GM12875 (cell line): Measurements from ENCODE around the gene ITGAX.
"Not testable (repeated sequence)": the region's sequence is repeated elsewhere in the genome, so short reads cannot be mapped to it uniquely, and the experiment has no call there.

ENCODE experiments used
- H3K4me3 ChIP-seq: one replicate; pipeline ENCODE4 v1.5.1; 2011; ENCODE audit warnings: low read depth, low read length, control low read depth
- CTCF ChIP-seq: IDR thresholded peaks from 2 replicates; pipeline ENCODE4 v1.5.1; 2011; ENCODE audit warnings: low read depth, mild to moderate bottlenecking, control low read depth, inconsistent platforms, low read length, moderate library complexity, borderline replicate concordance; ENCODE audit not compliant: insufficient read depth

ITGAX gene

DNA sequence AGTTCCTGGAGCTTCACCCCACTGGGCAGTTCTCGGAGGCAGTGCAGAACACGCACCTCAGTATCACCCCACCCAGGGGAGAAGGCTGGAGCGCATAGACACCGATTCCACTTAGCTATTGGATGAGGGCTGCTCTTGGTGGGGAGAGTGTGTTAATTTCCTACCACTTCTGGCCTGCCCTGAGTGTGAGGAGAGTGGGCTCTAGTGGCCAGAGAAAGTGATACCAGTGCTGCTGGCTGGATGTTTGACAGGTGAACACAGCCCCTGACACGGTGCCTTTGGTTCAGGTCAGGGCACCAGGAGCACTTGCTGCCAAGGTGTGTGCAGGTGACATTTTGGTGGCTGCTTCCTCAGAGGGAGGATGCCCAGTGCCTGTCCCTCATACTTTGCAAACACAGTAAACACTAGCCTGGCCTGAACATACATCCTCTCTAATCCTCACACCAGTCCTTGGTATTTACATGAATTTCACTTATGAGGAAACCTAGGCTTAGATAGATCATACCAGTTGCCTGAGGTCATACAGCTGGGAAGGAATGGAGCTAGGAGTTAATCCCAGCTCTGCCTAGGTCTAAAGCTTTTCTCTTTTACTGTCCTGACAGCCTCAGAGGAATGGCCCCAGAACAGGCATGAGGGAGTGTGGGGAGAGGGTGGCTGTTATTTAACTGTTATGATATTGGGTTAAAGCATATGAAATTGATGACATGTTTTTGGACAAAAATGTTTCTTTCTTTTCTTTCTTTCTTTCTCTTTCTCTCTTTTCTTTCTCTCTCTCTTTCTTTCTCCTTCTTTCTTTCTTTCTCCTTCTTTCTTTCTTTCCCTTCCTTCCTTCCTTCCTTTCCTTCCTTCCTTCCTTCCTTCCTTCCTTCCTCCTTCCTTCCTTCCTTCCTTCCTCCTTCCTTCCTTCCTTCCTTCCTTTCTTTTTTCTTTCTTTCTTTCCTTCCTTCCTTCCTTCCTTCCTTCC, 21.0 kb upstream of the ITGAX start:
- TF ChIP-seq CTCF: peak; percentile 70
- H3K4me3 ChIP-seq: no peak overlapping the region

- H3K4me3 ChIP-seq: no peak overlapping the region
- TF ChIP-seq CTCF: no peak
These were observed 20.0 kb upstream of the ITGAX start for GRCh38 chr16:31334934-31335333.

DNA sequence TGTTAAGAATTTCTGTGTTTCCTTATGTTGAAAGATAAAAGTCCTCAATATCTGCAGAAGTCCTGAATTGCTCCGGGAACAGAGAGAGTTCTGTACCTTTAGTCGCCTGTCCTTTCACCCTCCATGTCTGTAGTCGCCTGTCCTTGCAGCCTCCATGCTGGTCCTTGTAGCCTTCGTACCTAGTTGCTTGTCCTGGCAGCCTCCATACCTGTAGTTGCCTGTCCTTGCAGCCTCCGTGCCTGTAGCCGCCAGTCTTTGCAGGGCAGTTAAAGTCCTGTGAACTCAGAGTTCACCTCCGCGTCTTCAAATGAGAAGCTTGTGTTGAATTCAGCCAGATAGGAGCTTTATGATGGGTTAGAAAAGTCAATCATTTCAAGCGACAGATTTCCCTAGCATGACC, 19.5 kb upstream of the ITGAX start:
- no peak for TF ChIP-seq CTCF
- no peak overlapping the region for H3K4me3 ChIP-seq

DNA sequence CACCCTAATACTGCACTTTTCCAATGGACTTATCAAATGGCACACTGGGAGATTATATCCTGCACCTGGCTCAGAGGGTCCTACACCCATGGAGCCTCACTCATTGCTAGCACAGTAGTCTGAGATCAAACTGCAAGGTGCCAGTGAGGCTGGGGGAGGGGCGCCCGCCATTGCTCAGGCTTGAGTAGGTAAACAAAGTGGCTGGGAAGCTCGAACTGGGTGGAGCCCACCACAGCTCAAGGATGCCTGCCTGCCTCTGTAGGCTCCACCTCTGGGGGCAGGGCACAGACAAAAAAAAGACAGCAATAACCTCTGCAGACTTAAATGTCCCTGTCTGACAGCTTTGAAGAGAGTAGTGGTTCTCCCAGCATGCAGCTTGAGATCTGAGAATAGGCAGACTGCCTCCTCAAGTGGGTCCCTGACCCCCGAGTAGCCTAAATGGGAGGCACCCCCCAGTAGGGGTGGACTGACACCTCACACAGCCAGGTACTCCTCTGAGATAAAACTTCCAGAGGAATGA, 16.8 kb upstream of the ITGAX start:
- H3K4me3 ChIP-seq: not testable (repeated sequence)

DNA sequence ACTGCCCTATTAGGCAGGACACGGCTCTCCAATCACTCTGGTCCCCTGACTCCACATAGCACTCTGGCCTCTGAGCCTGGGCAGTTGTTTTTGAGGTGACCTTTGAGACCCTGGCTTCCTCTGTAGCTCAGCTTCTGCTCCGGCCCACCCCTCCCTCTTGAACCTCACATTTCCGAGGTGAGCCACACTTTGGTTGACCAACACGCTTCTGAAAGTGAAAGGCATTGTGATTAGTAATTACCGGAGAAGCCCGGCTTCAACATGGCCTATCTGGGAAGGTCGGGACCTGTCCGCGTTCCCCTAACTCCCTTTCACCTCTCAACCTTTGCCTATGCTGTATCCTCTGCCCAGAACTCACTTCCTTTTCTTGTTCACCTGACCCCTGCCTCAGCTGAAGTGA, 10.3 kb upstream of the ITGAX start:
- no peak overlapping the region for H3K4me3 ChIP-seq
- no peak for TF ChIP-seq CTCF

GRCh38 chr16:31347445-31347844, 7.5 kb upstream of the ITGAX start:
- no peak for TF ChIP-seq CTCF
- no peak overlapping the region for H3K4me3 ChIP-seq

- no peak for TF ChIP-seq CTCF
- no peak overlapping the region for H3K4me3 ChIP-seq
These were observed 6.4 kb upstream of the ITGAX start for GRCh38 chr16:31348579-31348978.
